IPS DF 4.7 (cell line): ENCODE data around the gene GRID1.

Source experiments
- DNase-seq: peaks from one replicate; pipeline ENCODE4 v3.0.0-alpha.2; 2013; ENCODE audit warnings: low spot score; ENCODE audit errors: extremely low read depth

The GRID1 gene

GRCh38 chr10:86339226-86339865 lies 27.2 kb downstream of the GRID1 start:
- no peak for DNase-seq

GRCh38 chr10:86337121-86337601 lies 29.4 kb downstream of the GRID1 start:
- no peak for DNase-seq

- DNase-seq, result no peak
Observed at GRCh38 chr10:86336341-86336740, 30.3 kb downstream of the GRID1 start.

DNA sequence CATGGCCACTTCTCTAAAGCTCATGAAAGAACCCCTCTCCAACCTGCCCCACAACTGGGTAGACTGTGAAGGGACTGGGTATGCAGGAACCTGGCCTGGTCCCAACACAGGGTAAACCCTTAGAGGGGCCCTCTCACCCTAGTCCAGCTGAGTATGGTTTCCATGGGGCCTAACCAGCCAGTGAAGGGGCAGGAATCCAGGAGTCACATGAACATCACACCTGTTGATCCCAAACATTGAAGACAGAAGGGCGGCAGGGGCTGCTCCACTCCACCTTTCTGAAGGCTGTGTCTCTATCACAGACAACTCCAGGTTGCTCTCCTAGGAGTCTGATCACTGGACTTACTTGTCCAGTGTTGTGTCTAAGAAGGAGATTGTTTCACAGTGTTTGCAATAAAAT lies 30.8 kb downstream of the GRID1 start:
- DNase-seq, result no peak

DNA sequence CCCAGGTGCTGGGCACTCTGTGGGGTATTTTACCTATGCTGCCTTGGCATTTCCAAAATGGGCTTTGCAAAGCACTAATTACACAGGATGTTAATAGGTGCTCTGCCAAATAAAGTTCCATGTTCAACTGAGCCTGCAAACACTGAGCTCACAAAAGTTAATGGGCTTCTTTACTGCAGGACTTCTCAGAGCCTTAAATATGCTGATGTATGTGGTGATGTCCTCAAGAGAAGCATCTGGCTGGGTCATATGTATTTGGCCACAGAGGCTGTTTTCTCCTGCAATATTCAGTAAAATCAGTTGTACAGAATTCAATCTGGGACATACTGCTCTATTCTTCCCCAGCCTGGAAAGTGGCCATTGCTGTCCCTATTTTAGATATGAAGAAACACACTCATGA lies 31.3 kb downstream of the GRID1 start:
- no peak for DNase-seq

- DNase-seq, result peak; percentile 16
Observed at GRCh38 chr10:86334488-86335085, 32.0 kb downstream of the GRID1 start.

DNA sequence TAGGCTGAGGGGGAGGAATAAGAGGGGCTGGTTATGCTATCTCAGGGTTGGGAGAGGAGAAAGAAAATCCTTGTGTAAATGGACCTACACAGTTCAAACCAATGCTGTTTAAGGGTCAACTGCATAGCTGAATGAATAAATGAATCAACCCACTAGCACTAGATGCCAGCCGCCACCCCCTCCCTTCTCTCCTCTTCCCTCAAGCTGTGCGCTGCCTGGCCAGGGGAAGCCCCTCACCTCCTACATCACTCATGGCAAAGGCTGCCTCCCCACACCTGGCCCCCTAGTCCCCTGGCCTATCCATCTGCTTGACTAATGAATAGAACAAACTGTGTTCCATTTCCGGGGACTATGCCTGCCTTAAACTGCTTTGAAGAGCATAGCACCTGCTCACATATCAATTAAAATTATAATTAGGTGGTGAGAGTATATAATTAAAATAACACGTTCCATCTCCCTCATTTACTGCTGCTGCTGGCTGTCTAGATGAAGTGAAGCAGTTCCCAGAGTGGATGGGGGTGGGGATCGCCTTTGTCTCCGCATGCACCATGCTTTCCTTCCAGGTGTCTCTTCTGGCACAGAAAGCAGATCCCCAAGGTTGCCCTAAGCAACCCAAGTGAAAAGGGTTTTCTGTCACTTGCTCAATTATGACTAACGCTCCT lies 32.6 kb downstream of the GRID1 start:
- no peak for DNase-seq

GRCh38 chr10:86331861-86332260 lies 34.7 kb downstream of the GRID1 start:
- DNase-seq, result no peak

DNA sequence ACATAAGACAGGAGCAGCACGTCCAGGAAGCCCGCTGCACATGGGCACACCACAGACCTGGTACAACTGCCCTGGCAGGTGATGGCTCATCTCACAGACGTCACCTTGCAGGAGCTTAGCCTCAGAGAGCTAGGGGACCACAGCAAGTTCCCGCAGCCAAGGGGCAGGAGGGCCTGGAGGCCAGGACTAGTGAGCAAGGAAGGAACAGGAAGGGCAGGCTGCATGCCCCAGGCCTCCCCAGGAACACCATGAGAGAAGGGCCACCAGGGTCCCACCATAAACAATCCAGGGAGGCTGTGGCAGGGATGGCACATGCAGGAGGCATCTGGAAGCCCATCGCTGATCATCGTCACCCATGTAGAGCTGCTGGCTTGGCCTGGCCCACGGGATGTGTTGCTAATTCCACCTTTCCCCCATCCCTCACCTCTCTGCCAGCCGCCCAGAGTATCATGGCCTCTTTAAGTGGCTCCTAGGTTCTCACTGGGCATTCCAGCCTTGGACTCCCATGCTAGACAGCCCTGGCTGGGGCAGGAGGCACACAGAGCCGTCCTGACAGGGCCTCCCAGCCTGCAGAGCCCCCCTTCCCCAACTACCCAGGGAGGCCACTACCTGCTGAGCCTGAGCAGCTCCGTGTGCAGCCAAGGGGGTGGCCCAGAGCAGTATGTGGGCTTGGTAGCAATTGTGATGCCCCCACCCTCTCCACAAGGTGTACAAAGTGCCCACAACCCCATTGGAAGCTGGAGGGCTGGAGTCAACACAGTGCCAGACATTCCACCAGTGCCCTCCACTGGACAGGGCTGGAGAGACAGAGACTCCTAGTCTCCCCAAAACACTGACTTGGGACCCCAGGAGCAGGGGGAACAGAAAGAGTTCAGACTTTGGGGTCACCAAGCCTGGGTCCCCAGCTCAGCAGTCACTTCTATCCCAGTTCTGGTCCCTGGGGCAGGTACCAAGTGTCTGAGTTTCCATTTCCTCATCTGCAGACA lies 35.5 kb downstream of the GRID1 start:
- DNase-seq, result no peak

DNA sequence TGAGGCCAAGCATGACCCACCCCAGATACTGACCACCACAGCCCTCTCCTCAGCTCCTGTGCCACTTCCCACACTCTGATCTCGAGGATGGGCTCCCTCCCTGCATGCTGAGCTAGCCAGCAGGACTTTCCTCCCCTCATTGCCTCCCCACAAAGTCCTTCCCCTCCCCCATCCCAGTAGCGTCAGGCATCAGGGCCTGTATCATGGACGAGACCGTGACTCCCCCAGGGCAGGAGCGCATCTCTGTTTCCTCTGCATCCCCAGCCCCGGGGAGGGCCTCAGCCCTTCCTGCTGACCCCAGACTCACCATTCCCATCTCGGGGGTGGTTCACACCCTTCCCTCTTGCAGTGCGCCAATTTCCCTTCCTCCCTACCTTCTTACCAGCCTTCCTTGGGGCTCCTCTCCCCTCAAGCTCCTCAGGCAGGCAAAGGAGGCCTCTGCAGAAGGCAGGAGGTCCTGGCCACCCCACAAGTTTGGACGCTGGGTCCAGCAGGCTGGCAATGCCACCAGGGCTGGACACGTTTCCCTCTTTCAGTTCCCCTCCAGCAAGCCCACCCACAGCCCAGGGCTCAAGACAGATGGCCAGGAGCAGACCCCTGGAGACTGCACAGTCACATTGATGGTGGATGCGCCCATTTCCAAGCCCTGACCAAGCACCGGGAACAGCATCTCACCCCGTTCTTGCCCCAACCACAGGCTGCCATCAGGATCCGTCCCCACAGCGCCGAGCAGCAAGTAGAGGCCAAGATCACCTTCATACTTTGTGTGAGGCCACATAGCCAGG lies 36.5 kb downstream of the GRID1 start:
- no peak for DNase-seq

DNA sequence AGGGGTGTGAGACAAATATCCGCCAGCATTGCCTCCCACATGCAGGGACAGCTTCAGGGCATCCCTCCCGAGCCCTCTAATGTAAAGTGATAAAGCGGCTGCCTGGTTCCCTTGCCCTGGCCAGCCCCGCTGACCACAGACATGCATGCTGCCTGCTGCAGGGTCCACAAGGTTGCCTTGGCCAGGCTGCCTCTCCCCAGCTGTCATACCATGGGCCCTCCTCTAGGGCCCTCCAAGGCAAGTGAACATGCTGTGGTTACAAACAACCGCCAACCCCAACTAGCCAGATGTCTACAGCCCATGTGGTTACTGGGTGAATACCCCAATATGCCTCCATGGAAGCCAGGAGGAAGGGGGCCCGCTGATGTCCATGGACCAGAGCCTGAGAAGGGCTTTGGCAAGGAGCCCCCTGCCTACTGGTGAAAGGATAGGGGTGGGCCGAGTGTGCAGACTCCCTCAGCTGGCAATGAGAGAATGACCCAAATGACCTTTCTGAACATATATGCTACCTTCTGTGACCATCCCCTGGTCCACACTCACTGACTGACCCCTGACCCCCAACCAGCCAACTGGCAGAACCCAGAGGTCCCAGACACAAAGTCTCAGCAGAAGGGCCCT lies 37.4 kb downstream of the GRID1 start:
- DNase-seq, result no peak

DNA sequence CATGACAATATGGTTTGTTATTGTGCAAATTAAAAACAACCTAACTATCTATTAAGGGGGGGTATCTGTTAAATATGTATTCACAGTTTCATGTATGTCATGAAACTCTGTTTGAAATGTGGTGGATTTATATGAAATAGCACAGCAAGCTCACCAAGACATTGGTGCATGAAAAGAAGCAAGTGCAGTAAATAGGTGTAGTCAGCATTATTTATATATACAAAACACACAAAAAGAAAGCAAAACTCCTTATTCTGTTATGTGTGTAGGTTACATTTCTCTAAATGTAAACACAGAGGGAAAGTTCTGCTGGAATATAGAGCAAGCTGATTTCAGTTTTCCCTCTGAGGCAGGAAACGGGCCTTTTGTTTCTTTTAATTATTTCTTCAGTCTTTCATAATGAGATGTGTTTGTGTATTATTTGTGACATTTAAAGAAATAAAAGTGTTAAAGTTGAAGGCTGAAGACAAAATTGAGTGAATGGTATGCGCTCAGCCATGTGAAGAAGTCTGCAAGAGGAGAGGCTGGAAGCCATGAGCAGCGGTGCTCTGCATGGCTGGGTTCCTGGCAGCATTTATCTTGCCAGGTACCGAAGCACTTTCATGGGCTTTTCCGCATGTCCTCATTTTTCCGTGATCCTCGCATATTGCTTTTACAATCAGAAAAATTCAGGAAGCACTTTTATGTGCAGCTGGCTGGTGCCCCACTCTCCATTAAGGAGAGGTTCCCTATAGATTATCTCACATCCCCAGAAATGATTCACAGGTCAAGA lies 38.5 kb downstream of the GRID1 start:
- DNase-seq, result no peak

DNA sequence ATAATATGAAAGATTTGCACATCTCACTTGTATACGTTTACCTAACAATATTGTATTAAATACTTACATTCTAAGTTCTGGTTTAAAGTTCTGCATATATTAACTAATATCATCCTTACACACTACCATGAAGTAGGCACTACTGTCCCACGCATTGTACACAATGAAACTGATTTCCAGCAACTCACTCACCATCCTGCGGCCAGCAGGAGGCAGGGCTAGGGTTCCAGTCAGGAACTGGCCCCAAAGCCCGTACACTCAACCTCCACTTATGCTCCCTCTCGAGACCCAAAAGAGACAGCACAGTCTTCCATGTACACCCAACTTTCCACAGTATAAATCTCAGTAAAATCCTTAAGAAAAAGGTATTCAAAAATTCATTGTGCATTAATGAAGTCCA lies 41.4 kb downstream of the GRID1 start:
- no peak for DNase-seq

GRCh38 chr10:86321568-86321967 lies 45.0 kb downstream of the GRID1 start:
- no peak for DNase-seq

- no peak for DNase-seq
Observed at GRCh38 chr10:86319676-86320075, 46.9 kb downstream of the GRID1 start.

GRCh38 chr10:86317949-86318725 lies 48.5 kb downstream of the GRID1 start:
- no peak for DNase-seq

DNA sequence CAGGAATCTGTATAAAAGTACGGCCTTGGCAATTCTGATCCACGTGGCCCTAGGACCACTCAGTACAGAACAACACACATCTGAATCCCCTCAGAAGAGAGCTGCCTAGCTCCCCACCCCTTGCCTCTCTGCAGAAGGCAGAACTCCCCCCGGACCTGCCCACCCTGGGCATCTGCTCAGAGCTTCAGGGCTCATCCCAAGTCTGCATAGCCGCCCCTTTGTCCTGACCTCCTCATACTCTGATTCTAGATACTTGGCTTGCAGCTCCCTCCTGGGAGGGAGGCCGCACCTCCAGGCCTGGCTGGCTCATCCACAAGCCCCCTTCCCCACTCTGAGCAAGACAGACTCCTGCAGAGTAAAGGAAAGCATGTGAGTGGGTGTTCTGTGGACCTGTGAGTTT lies 49.6 kb downstream of the GRID1 start:
- DNase-seq, result no peak

GRCh38 chr10:86316274-86316835 lies 50.2 kb downstream of the GRID1 start:
- no peak for DNase-seq

GRCh38 chr10:86315549-86315942 lies 51.0 kb downstream of the GRID1 start:
- no peak for DNase-seq
